Measurements from ENCODE around the gene NMBR.

The NMBR gene

DNA sequence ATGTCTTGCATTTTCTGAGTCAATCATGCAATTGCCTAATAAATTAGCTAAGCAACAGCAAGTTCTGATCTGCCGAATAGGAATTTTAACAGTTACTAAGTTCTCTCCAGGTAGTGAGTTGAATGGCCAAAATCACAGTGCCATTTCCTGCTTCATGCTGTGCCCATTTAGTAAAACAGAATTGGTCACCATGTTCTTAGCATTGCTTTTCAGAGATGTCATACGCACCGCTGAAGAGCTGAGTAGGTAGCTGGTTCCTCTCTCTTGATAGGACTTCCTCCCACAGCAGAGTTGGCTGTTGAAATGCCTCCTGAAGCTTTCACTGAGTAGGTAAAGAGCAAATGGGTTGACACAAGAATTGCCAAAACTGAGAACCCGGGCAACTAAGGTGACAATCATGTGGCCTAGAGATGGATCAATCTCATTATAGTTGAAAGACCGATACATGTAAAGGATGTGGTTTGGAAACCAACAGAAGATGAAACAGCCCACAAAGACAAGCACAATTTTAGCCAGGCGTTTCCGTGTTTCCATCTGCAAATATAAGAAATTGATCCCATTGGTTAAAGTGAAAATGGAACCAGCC lies 71.3 kb downstream of the NMBR start:
- Histone ChIP-seq H3K27ac (ENCODE audit: extremely low read depth, low read depth, low read length) (no peak overlapping the region), H3K4me3 (ENCODE audit: low read depth, low read length) (no peak overlapping the region), H3K36me3 (ENCODE audit: control insufficient read depth in 2 of 2, insufficient read depth in 1 of 2, low read length in 2 of 2) (no peaks in the 10 kb centered on the region), H3K9me3 (ENCODE audit: control insufficient read depth, insufficient read depth, low read depth, low read length) (no peaks in the 10 kb centered on the region), H3K4me1 (ENCODE audit: control insufficient read depth, insufficient read depth, low read length) (no peaks in the 10 kb centered on the region)
- TF ChIP-seq, protein P1, sequence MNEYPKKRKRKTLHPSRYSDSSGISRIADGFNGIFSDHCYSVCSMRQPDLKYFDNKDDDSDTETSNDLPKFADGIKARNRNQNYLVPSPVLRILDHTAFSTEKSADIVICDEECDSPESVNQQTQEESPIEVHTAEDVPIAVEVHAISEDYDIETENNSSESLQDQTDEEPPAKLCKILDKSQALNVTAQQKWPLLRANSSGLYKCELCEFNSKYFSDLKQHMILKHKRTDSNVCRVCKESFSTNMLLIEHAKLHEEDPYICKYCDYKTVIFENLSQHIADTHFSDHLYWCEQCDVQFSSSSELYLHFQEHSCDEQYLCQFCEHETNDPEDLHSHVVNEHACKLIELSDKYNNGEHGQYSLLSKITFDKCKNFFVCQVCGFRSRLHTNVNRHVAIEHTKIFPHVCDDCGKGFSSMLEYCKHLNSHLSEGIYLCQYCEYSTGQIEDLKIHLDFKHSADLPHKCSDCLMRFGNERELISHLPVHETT (tag by site-specific recombination; IDR thresholded peaks at IDR 0.05) = no peak
- TF ChIP-seq ZNF169 (tag by site-specific recombination; IDR thresholded peaks at IDR 0.05) (no peak), ZSCAN16 (tag by site-specific recombination; IDR thresholded peaks at IDR 0.05) (no peak), MEIS1 (CRISPR knock-in tag; IDR thresholded peaks at IDR 0.05; ENCODE audit: borderline replicate concordance) (no peak)
- ChIA-PET CTCF (interaction anchor here (0.6 kb wide), 1 partner anchor 13 kb away, joined by 6 read pairs; no protein-coding TSS in a partner anchor), POLR2A (no interaction called here)

DNA sequence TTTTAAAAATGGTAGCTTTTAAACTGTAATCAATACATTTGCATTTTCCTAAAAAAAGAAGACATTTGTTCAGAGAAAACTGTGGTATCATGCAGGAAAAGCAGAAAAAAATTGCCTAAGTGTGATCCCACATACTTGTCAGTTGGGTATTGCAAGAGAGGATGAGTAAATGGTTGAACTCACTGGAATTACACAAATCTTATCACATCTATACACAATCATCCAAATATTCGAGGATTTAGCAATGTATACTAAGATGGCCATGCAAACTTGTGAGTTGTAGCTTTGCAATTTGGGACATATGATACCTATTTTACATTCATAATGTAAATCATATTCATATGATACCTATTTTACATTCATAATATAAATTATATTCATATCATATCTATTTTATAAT lies 72.4 kb downstream of the NMBR start:
- Histone ChIP-seq H3K36me3 (ENCODE audit: control insufficient read depth in 2 of 2, insufficient read depth in 1 of 2, low read length in 2 of 2) (no peaks in the 10 kb centered on the region), H3K4me1 (ENCODE audit: control insufficient read depth, insufficient read depth, low read length) (no peaks in the 10 kb centered on the region), H3K4me3 (ENCODE audit: low read depth, low read length) (no peak overlapping the region), H3K27ac (ENCODE audit: extremely low read depth, low read depth, low read length) (no peak overlapping the region), H3K9me3 (ENCODE audit: control insufficient read depth, insufficient read depth, low read depth, low read length) (no peaks in the 10 kb centered on the region)
- TF ChIP-seq ZNF133 (tag by site-specific recombination; IDR thresholded peaks at IDR 0.05) (no peak), ZNF19 (tag by site-specific recombination; IDR thresholded peaks at IDR 0.05; ENCODE audit: low read depth) (no peak), ZNF423 (tag by site-specific recombination; IDR thresholded peaks at IDR 0.05) (no peak), ZNF830 (tag by site-specific recombination; IDR thresholded peaks at IDR 0.05; ENCODE audit: low read depth) (no peak), ZNF843 (tag by site-specific recombination; IDR thresholded peaks at IDR 0.05) (no peak), ZNF560 (tag by site-specific recombination; IDR thresholded peaks at IDR 0.05; ENCODE audit: borderline replicate concordance) (no peak), ZNF629 (tag by site-specific recombination; IDR thresholded peaks at IDR 0.05) (no peak), ZNF776 (tag by site-specific recombination; IDR thresholded peaks at IDR 0.05; ENCODE audit: borderline replicate concordance) (no peak), SP7 (tag by site-specific recombination; IDR thresholded peaks at IDR 0.05) (no peak), ZEB2 (tag by site-specific recombination; IDR thresholded peaks at IDR 0.05) (no peak), ZNF530 (tag by site-specific recombination; IDR thresholded peaks at IDR 0.05; ENCODE audit: low read depth) (no peak), ZNF529 (tag by site-specific recombination; IDR thresholded peaks at IDR 0.05; ENCODE audit: insufficient replicate concordance) (no peak)
- TF ChIP-seq, protein P2, sequence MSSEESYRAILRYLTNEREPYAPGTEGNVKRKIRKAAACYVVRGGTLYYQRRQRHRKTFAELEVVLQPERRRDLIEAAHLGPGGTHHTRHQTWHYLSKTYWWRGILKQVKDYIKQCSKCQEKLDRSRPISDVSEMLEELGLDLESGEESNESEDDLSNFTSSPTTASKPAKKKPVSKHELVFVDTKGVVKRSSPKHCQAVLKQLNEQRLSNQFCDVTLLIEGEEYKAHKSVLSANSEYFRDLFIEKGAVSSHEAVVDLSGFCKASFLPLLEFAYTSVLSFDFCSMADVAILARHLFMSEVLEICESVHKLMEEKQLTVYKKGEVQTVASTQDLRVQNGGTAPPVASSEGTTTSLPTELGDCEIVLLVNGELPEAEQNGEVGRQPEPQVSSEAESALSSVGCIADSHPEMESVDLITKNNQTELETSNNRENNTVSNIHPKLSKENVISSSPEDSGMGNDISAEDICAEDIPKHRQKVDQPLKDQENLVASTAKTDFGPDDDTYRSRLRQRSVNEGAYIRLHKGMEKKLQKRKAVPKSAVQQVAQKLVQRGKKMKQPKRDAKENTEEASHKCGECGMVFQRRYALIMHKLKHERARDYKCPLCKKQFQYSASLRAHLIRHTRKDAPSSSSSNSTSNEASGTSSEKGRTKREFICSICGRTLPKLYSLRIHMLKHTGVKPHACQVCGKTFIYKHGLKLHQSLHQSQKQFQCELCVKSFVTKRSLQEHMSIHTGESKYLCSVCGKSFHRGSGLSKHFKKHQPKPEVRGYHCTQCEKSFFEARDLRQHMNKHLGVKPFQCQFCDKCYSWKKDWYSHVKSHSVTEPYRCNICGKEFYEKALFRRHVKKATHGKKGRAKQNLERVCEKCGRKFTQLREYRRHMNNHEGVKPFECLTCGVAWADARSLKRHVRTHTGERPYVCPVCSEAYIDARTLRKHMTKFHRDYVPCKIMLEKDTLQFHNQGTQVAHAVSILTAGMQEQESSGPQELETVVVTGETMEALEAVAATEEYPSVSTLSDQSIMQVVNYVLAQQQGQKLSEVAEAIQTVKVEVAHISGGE (tag by site-specific recombination; conservative IDR thresholded peaks at IDR 0.05; ENCODE audit: low read depth) = no peak
- TF ChIP-seq, protein P3, sequence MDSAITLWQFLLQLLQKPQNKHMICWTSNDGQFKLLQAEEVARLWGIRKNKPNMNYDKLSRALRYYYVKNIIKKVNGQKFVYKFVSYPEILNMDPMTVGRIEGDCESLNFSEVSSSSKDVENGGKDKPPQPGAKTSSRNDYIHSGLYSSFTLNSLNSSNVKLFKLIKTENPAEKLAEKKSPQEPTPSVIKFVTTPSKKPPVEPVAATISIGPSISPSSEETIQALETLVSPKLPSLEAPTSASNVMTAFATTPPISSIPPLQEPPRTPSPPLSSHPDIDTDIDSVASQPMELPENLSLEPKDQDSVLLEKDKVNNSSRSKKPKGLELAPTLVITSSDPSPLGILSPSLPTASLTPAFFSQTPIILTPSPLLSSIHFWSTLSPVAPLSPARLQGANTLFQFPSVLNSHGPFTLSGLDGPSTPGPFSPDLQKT (IDR thresholded peaks at IDR 0.05; ENCODE audit: borderline replicate concordance, low read depth, low read length) = no peak
- POLR2A ChIA-PET = no interaction called here
- CTCF ChIA-PET = interaction anchor here (0.6 to 1.1 kb wide), 3 partner anchors 83 to 128 kb away, joined by 3 read pairs; no protein-coding TSS in a partner anchor
